Heart left ventricle (tissue), 13 donors: ENCODE data around the gene ZSCAN2.

Experiments used
- CTCF ChIP-seq, 12 donors: fragments of 200-600 bp; sonication (generic) in 4 of 12; IDR thresholded peaks; one replicate each; pipeline versions ENCODE4 v1.5.0 to v1.8.0; 2018 to 2022; ENCODE audit warnings: antibody characterized with exemption in 12 of 12, mild to moderate bottlenecking in 5 of 12
- POLR2A ChIP-seq, 2 donors: fragments of 450-650 bp; IDR thresholded peaks; one replicate each; pipeline ENCODE4 v1.6.1; 2017; ENCODE audit warnings: antibody characterized with exemption in 2 of 2, mild to moderate bottlenecking in 2 of 2, moderate library complexity in 2 of 2
- donor health status: ischemic (EF 13 %, LVEDD 7.1; RV severe dilation, severe dysfunction).
- donor health status: DM: no; HTN: yes; CAD: no.
- donor health status: DM: no; HTN: no; CAD: no.
- donor health status: ischemic (EF 25% LVEDD 6.9; RV normal size, moderate dysfunction).
- donor health status: ischemic (EF 25% LVEDD 5.7; RV mildly dilated, moderate dysfunction).
- donor health status: ischemic (EF 35%, LVEDD 5.7; RV mildly dilated, moderate dysfunction).
- donor health status: nonischemic (EF 11% LVEDD 7.7; RV severe dilation, severe dysfunction).
- donor health status: DM: yes; HTN: yes; CAD: no.
- donor health status: PGD.
- donor health status: ischemic (EF 29% LVEDD 5.4; RV normal size, mild dysfunction).
- donor health status: nonischemic (EF 23%, LVEDD 6.1; RV moderate dilation, normal function).

- TF ChIP-seq CTCF (IDR thresholded peaks at IDR 0.05) (no peak), POLR2A (IDR thresholded peaks at IDR 0.05) (no peak)
These were observed 24.3 kb downstream of the ZSCAN2 start for GRCh38 chr15:84625123-84625522.
